GM12878 (cell line): ENCODE measurements around the gene WNT5B. TPM values are rescaled to one million over a fixed set of nuclear protein-coding genes. Genes with fewer than 3 reads are reported as not detected.

Experiments
- ATAC-seq: fragments of 200-7000 bp; cut with Tn5 transposase; 3 replicates; pipeline ENCODE4 v1.9.1; 2020; ENCODE audit warnings: mild to moderate bottlenecking, moderate library complexity
- BruUV-seq: library from RNA; stranded (reverse); fragments of 400-500 nt; replicated peaks from 2 replicates; lab custom pipeline; 2021; lab: Mats Ljungman, UMichigan
- CTCF ChIA-PET: fragments of 300-600 bp; sonication (Branson Sonifier 250); formaldehyde crosslinking; extraction: SDS; loops from one replicate; lab custom pipeline; 2021; ENCODE audit warnings: inconsistent platforms; lab: Yijun Ruan, JAX
- POLR2A ChIA-PET: fragments of 350-600 bp; formaldehyde crosslinking; extraction: SDS; loops from one replicate; lab custom pipeline; 2021; ENCODE audit warnings: inconsistent platforms; lab: Charles Lee
- RAD21 ChIA-PET: fragments of 300-600 bp; sonication (Branson Sonifier 250); formaldehyde crosslinking; loops from one replicate; lab custom pipeline; 2023; ENCODE audit warnings: antibody characterized with exemption; ENCODE audit not compliant: unreplicated experiment; lab: Charles Lee
- SMC1A ChIA-PET: fragments of 300-600 bp; sonication (Branson Sonifier 250); formaldehyde crosslinking; loops from one replicate; lab custom pipeline; 2023; ENCODE audit not compliant: unreplicated experiment, uncharacterized antibody; lab: Charles Lee
- DNase-seq: peaks from one replicate; pipeline ENCODE4 v3.0.0-alpha.2; 2011; ENCODE audit warnings: low read depth, low spot score
- FAIRE-seq: peaks from 3 replicates; lab custom pipeline; 2011; peaks lifted over from hg19 to GRCh38; lab: Jason Lieb, UNC
- H2AFZ ChIP-seq: 2 replicates; pipeline ENCODE4 v1.6.0; 2011; ENCODE audit warnings: low read depth, low read length, control low read depth; ENCODE audit not compliant: control insufficient read depth
- H3K27ac ChIP-seq: 2 replicates; pipeline ENCODE4 v1.5.1; 2011; ENCODE audit warnings: control low read depth; ENCODE audit not compliant: control insufficient read depth, insufficient read depth
- H3K27me3 ChIP-seq, 2 experiments: replicated peaks in 1 of 2; 2 replicates each; pipeline versions ENCODE4 v1.6.0 to v1.6.1; 2011; ENCODE audit warnings: low read length in 1 of 2; ENCODE audit not compliant: control insufficient read depth in 2 of 2, insufficient read depth in 2 of 2
- H3K36me3 ChIP-seq, 2 experiments: 2 replicates each; pipeline ENCODE4 v1.5.1; 2011; ENCODE audit warnings: low read length in 1 of 2; ENCODE audit not compliant: control insufficient read depth in 2 of 2, insufficient read depth in 2 of 2
- H3K4me1 ChIP-seq: 2 replicates; pipeline ENCODE4 v1.6.1; 2011; ENCODE audit warnings: mild to moderate bottlenecking, low read length, moderate library complexity, mixed read lengths; ENCODE audit not compliant: control insufficient read depth, insufficient read depth
- H3K4me2 ChIP-seq: 2 replicates; pipeline ENCODE4 v1.6.0; 2011; ENCODE audit warnings: control low read depth; ENCODE audit not compliant: control insufficient read depth, insufficient read depth
- H3K4me3 ChIP-seq: fragments of 200-600 bp; sonication (generic); 2 replicates; pipeline ENCODE4 v1.5.1; 2016
- H3K79me2 ChIP-seq: 2 replicates; pipeline ENCODE4 v1.6.0; 2011; ENCODE audit warnings: low read length; ENCODE audit not compliant: control insufficient read depth, insufficient read depth
- H3K9ac ChIP-seq: 2 replicates; pipeline ENCODE4 v1.8.0; 2011; ENCODE audit warnings: low read length, control low read depth, mixed read lengths; ENCODE audit not compliant: control insufficient read depth, insufficient read depth
- H3K9me3 ChIP-seq: replicated peaks from 3 replicates; pipeline ENCODE4 v1.5.1; 2011; ENCODE audit warnings: mild to moderate bottlenecking, low read length; ENCODE audit not compliant: control insufficient read depth, insufficient read depth
- H4K20me1 ChIP-seq: 2 replicates; pipeline ENCODE4 v1.6.0; 2011; ENCODE audit not compliant: control insufficient read depth, insufficient read depth
- ATF7 ChIP-seq: fragments of 450-650 bp; IDR thresholded peaks from 2 replicates; pipeline ENCODE4 v1.6.1; 2016; ENCODE audit warnings: low read depth, mild to moderate bottlenecking
- BACH1 ChIP-seq: fragments of 450-650 bp; IDR thresholded peaks from 2 replicates; pipeline ENCODE4 v1.6.1; 2017; ENCODE audit warnings: mild to moderate bottlenecking, borderline replicate concordance
- BCL11A ChIP-seq: IDR thresholded peaks from 2 replicates; pipeline ENCODE4 v1.6.1; 2011; ENCODE audit warnings: low read depth, low read length
- BMI1 ChIP-seq: fragments of 450-650 bp; IDR thresholded peaks from 2 replicates; pipeline ENCODE4 v1.6.1; 2016; ENCODE audit warnings: mild to moderate bottlenecking, moderate library complexity, borderline replicate concordance
- CHD2 ChIP-seq: IDR thresholded peaks from 2 replicates; pipeline ENCODE4 v1.6.1; 2011; ENCODE audit warnings: low read depth, low read length, improper control_type of control experiment, borderline replicate concordance
- RFX5 ChIP-seq: IDR thresholded peaks from 2 replicates; pipeline ENCODE4 v1.6.1; 2011; ENCODE audit warnings: low read depth, low read length, improper control_type of control experiment
- RUNX3 ChIP-seq: IDR thresholded peaks from 2 replicates; pipeline ENCODE4 v1.6.1; 2012; ENCODE audit warnings: low read length, inconsistent platforms
- STAT3 ChIP-seq: IDR thresholded peaks from 2 replicates; pipeline ENCODE4 v1.6.1; 2011; ENCODE audit warnings: low read depth, low read length, improper control_type of control experiment
- WRNIP1 ChIP-seq: IDR thresholded peaks from 2 replicates; pipeline ENCODE4 v1.6.1; 2011; ENCODE audit warnings: low read depth, low read length, improper control_type of control experiment, borderline replicate concordance
- WGBS: methylation state at CpG from one replicate; pipeline ENCODE4 v1.1.6; 2016; ENCODE audit warnings: low lambda C conversion rate; ENCODE audit not compliant: insufficient replicate concordance, insufficient coverage; ENCODE audit errors: missing lambda C conversion rate; 5-methylcytosine and 5-hydroxymethylcytosine counted together
- in situ Hi-C: fragments of 300-500 bp; cut with MboI; formaldehyde crosslinking; loops from 9 replicates; pipeline ENCODE4 v1.14.3; 2018; ENCODE audit warnings: mixed read lengths
- intact Hi-C: fragments of 100-400 bp; cut with micrococcal nuclease; formaldehyde crosslinking; loops from one replicate; pipeline ENCODE4 v1.14.2; 2022; ENCODE audit not compliant: unreplicated experiment
- polyA plus RNA-seq, 11 experiments: library from polyadenylated mRNA; depleted of rRNA in 4 of 11; unstranded in 6 of 11; stranded (reverse) in 5 of 11; fragments of >200 nt; fragmentation: Nextera tagmentation in 4 of 11; fragmentation: Illumina TruSeq in 1 of 11; extraction: Ambion mirVana in 4 of 11; extraction: Trizol in 1 of 11; gene quantifications; 1 replicate in 1 of 11; 2 replicates in 10 of 11; pipeline versions ENCODE4 v1.2.1 to v1.2.3, GENCODE V29; 2011 to 2016; ENCODE audit warnings: inconsistent platforms in 2 of 11, missing spikeins in 2 of 11, low read depth in 1 of 11
- total RNA-seq, 4 experiments: library from RNA; depleted of rRNA in 3 of 4; stranded (reverse); fragments of >200 nt in 3 of 4; fragmentation: Illumina TruSeq in 1 of 4; extraction: Trizol in 1 of 4; gene quantifications; 2 replicates each; pipeline versions ENCODE4 v1.2.1 to v1.2.3, GENCODE V29; 2013 to 2021
- TF ChIP-seq, protein P1 (sequence below): IDR thresholded peaks from 2 replicates; pipeline ENCODE4 v1.6.1; 2011; ENCODE audit warnings: borderline replicate concordance, low read depth, mild to moderate bottlenecking, moderate library complexity, low read length; ENCODE audit not compliant: insufficient read depth, poor library complexity, severe bottlenecking

WNT5B gene
- total and polyA plus RNA-seq, 10 of the 15 experiments (the other 5 are each of a cell fraction or from before 2014, with no cell fraction given) = 0.45 to 18.3 (median 5.4) TPM

DNA sequence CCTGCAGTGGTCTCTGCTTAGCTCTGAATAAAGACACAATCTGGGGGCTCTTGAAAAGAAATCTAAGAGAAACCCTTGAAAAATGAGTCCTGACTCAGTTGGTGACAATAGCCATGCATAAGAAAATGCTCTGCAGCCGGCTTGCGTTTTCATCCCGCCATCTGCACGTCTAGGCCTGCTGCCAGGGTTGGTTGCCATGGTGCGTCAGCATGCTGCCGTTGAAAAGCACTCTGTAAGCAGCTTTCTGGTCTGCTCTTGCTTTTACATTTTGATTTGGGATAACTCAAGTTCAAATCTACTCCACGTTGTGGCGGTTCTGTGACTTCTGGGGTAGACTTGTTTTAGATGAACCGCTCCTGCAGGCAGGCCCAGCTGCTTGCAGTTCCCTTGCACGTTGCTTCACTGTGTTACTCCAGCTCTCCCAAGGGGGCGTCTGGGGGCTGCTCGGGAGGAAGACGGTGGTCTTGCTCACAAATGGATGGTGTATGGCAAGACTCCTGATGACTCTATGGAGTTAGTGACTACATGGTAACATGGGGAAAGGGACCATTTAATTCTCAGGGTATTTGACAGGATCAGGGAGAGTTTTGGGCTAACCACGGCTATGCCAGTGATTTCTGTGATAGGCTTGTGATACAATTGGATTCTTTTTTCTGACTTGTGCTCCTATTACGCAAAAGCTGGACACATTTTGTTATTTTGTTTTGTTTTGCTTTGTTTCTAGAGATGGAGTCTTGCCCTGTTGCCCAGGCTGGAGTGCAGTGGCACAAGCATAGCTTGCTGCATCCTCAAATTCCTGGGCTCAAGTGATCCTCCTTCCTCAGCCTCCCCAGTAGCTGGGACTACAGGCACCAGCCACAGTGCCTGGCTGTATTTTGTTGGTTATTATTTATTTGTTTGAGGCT lies 15.8 kb downstream of the WNT5B start:
- H3K36me3 ChIP-seq = no peaks in the 10 kb centered on the region
- no peak for TF ChIP-seq STAT3
- TF ChIP-seq RFX5 = no peak
- TF ChIP-seq BCL11A = no peak
- no peak for TF ChIP-seq BACH1
- TF ChIP-seq, protein P1, sequence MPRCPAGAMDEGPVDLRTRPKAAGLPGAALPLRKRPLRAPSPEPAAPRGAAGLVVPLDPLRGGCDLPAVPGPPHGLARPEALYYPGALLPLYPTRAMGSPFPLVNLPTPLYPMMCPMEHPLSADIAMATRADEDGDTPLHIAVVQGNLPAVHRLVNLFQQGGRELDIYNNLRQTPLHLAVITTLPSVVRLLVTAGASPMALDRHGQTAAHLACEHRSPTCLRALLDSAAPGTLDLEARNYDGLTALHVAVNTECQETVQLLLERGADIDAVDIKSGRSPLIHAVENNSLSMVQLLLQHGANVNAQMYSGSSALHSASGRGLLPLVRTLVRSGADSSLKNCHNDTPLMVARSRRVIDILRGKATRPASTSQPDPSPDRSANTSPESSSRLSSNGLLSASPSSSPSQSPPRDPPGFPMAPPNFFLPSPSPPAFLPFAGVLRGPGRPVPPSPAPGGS = no peak
- no peak for TF ChIP-seq ATF7
- TF ChIP-seq CHD2 = no peak
- TF ChIP-seq WRNIP1 = no peak
- TF ChIP-seq BMI1 = no peak
- no peak for TF ChIP-seq RUNX3
- no peak overlapping the region for H2AFZ ChIP-seq
- no peak overlapping the region for H3K9ac ChIP-seq
- in situ Hi-C loops = loop anchor here (5.0 to 10.0 kb wide), 3 partner anchors 143 to 940 kb away; no protein-coding TSS in a partner anchor
- FAIRE-seq (no peak), ATAC-seq (no peak), DNase-seq (no peak)
- intact Hi-C loops = no loop called here
- BruUV-seq = no TSS peak
- no peak overlapping the region for H3K27ac ChIP-seq
- H3K79me2 ChIP-seq = no peaks in the 10 kb centered on the region
- ChIA-PET POLR2A (interaction anchor here (0.6 kb wide), 1 partner anchor 9 kb away, joined by 4 read pairs; no protein-coding TSS in a partner anchor), CTCF (interaction anchor here (0.9 to 20.1 kb wide), 6 partner anchors 8 to 295 kb away, joined by 3 to 434 read pairs (median 9); no protein-coding TSS in a partner anchor), RAD21 (no interaction called here), SMC1A (interaction anchor here (1.0 to 1.5 kb wide), 2 partner anchors 138 to 146 kb away, joined by 3 to 7 read pairs; no protein-coding TSS in a partner anchor)
- H3K4me1 ChIP-seq = no peaks in the 10 kb centered on the region
- no peaks in the 10 kb centered on the region for H4K20me1 ChIP-seq
- 92% methylated on average over 15 of the region's 15 CpGs for WGBS
- H3K4me2 ChIP-seq = no peak overlapping the region
- H3K4me3 ChIP-seq = no peak overlapping the region
- H3K9me3 ChIP-seq = no peaks in the 10 kb centered on the region
- no peaks in the 10 kb centered on the region for H3K27me3 ChIP-seq
